HepG2 (cell line): ENCODE measurements around the gene RRBP1. TPM values are rescaled to one million over a fixed set of nuclear protein-coding genes. Genes with fewer than 3 reads are reported as not detected.

ENCODE experiments used
- AHR ChIP-seq: IDR thresholded peaks from 2 replicates; pipeline ENCODE4 v1.6.1; 2018; ENCODE audit warnings: missing genetic modification reagents, missing compliant biosample characterization
- CHD2 ChIP-seq: IDR thresholded peaks from 2 replicates; pipeline ENCODE4 v1.6.1; 2011; ENCODE audit warnings: low read depth, low read length, improper control_type of control experiment
- DMAP1 ChIP-seq: IDR thresholded peaks from 2 replicates; pipeline ENCODE4 v1.6.1; 2016
- GFI1 ChIP-seq: sonication (generic); formaldehyde crosslinking; IDR thresholded peaks from 2 replicates; pipeline ENCODE4 v1.5.0; 2020; ENCODE audit warnings: missing genetic modification reagents, mild to moderate bottlenecking, borderline replicate concordance
- HNRNPL ChIP-seq: fragments of 200-400 bp; formaldehyde crosslinking; IDR thresholded peaks from 2 replicates; pipeline ENCODE4 v1.6.1; 2017; ENCODE audit warnings: mild to moderate bottlenecking, low read depth, low read length
- IKZF5 ChIP-seq: IDR thresholded peaks from 2 replicates; pipeline ENCODE4 v1.6.1; 2018; ENCODE audit warnings: missing genetic modification reagents, mild to moderate bottlenecking, missing compliant biosample characterization
- NFE2L1 ChIP-seq: sonication (generic); formaldehyde crosslinking; IDR thresholded peaks from 2 replicates; pipeline ENCODE4 v1.4.0; 2020; ENCODE audit warnings: missing genetic modification reagents, mild to moderate bottlenecking, borderline replicate concordance
- RFX1 ChIP-seq: fragments of 450-650 bp; IDR thresholded peaks from 2 replicates; pipeline ENCODE4 v1.6.1; 2017
- SIX4 ChIP-seq: sonication (generic); formaldehyde crosslinking; IDR thresholded peaks from 2 replicates; pipeline ENCODE4 v1.4.0; 2020; ENCODE audit warnings: missing genetic modification reagents
- TFAP4 ChIP-seq: sonication (generic); IDR thresholded peaks from 2 replicates; pipeline ENCODE4 v1.6.1; 2016; ENCODE audit warnings: low read depth, borderline replicate concordance
- TIGD3 ChIP-seq: sonication (generic); formaldehyde crosslinking; IDR thresholded peaks from 2 replicates; pipeline ENCODE4 v1.5.1; 2020; ENCODE audit warnings: mild to moderate bottlenecking, missing genetic modification reagents, borderline replicate concordance
- ZNF614 ChIP-seq: IDR thresholded peaks from 2 replicates; pipeline ENCODE4 v1.6.1; 2018; ENCODE audit warnings: missing biosample characterization, missing genetic modification reagents, inconsistent platforms, borderline replicate concordance
- ZNF660 ChIP-seq: sonication (generic); formaldehyde crosslinking; IDR thresholded peaks from 2 replicates; pipeline ENCODE4 v1.5.1; 2020; ENCODE audit warnings: mild to moderate bottlenecking, low read depth, missing genetic modification reagents, borderline replicate concordance
- ZNF839 ChIP-seq: sonication (generic); formaldehyde crosslinking; IDR thresholded peaks from 2 replicates; pipeline ENCODE4 v1.4.0; 2020; ENCODE audit warnings: missing genetic modification reagents, mild to moderate bottlenecking, borderline replicate concordance
- polyA plus RNA-seq, 8 experiments: library from polyadenylated mRNA; depleted of rRNA in 3 of 8; stranded (reverse) in 7 of 8; unstranded in 1 of 8; fragments of >200 nt; fragmentation: Illumina TruSeq in 4 of 8; extraction: Trizol in 4 of 8; gene quantifications; 2 replicates each; pipeline versions ENCODE4 v1.2.1 to v1.2.3, GENCODE V29; 2011 to 2016; ENCODE audit warnings: low read depth in 4 of 8, missing spikeins in 1 of 8, mixed read lengths in 1 of 8; ENCODE audit not compliant: insufficient read depth in 1 of 8
- total RNA-seq, 5 experiments: library from RNA; depleted of rRNA; stranded (reverse); fragments of >200 nt; fragmentation: Illumina TruSeq; extraction: Trizol; gene quantifications; 2 replicates each; pipeline ENCODE4 v1.2.3, GENCODE V29; 2016; ENCODE audit warnings: low read depth in 1 of 5
- TF ChIP-seq, protein P1 (sequence below), 2 experiments: sonication (generic) in 1 of 2; formaldehyde crosslinking in 1 of 2; IDR thresholded peaks; 2 replicates each; pipeline versions ENCODE4 v1.4.0 to v1.6.1; 2018 to 2020; ENCODE audit warnings: missing genetic modification reagents in 2 of 2, borderline replicate concordance in 1 of 2, low read depth in 1 of 2, mild to moderate bottlenecking in 1 of 2, missing biosample characterization in 1 of 2
- TF ChIP-seq, protein P2 (sequence below): sonication (generic); formaldehyde crosslinking; IDR thresholded peaks from 2 replicates; pipeline ENCODE4 v1.5.1; 2020; ENCODE audit warnings: mild to moderate bottlenecking, moderate library complexity, missing genetic modification reagents
- TF ChIP-seq, protein P3 (sequence below): sonication (generic); formaldehyde crosslinking; IDR thresholded peaks from 2 replicates; pipeline ENCODE4 v1.5.0; 2020; ENCODE audit warnings: mild to moderate bottlenecking, missing genetic modification reagents

The RRBP1 gene
- total and polyA plus RNA-seq, 2 of the 13 experiments (the other 11 are each of a cell fraction or from before 2014, with no cell fraction given): 150 to 222 TPM

DNA sequence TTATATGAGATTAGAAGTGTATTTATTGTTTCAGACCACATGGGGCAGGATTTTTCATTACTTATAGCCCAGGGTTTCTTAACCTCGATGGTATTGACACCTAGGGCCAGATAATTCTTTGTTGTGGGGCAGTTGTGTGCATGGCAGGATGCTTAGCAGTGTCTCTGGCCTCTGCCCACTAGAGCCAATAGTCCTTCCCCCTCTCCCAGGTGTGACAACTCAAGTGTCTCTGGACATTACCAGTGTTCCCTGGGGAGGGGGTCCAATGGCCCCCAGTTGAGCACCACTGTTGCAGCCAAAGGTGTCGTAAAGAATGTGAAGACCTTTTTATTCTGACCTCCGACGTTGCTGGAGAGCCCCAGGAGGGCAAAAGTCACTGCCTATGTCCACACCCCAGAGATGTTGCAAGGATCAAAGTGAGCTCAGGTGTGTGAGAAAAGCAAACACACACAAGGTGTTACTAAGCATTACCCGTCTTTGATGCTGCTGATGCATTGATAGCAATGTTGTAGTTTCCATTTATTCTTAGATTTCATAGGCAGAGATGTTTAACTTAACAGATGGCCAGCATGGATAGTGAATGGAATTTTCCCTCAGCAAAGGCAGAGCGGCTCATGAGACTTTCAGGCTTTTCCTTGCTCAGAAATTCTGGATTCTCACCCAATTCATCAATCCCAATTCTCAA lies 39.9 kb upstream of the RRBP1 start (continued):
- TF ChIP-seq, protein P1, sequence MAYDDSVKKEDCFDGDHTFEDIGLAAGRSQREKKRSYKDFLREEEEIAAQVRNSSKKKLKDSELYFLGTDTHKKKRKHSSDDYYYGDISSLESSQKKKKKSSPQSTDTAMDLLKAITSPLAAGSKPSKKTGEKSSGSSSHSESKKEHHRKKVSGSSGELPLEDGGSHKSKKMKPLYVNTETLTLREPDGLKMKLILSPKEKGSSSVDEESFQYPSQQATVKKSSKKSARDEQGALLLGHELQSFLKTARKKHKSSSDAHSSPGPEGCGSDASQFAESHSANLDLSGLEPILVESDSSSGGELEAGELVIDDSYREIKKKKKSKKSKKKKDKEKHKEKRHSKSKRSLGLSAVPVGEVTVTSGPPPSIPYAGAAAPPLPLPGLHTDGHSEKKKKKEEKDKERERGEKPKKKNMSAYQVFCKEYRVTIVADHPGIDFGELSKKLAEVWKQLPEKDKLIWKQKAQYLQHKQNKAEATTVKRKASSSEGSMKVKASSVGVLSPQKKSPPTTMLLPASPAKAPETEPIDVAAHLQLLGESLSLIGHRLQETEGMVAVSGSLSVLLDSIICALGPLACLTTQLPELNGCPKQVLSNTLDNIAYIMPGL (CRISPR knock-in tag; IDR thresholded peaks at IDR 0.05; ENCODE audit: borderline replicate concordance in 1 of 2, low read depth in 1 of 2): peak in 1 of 2 experiments; percentile 73; a peak in 1 of 4 replicates
- TF ChIP-seq, protein P2, sequence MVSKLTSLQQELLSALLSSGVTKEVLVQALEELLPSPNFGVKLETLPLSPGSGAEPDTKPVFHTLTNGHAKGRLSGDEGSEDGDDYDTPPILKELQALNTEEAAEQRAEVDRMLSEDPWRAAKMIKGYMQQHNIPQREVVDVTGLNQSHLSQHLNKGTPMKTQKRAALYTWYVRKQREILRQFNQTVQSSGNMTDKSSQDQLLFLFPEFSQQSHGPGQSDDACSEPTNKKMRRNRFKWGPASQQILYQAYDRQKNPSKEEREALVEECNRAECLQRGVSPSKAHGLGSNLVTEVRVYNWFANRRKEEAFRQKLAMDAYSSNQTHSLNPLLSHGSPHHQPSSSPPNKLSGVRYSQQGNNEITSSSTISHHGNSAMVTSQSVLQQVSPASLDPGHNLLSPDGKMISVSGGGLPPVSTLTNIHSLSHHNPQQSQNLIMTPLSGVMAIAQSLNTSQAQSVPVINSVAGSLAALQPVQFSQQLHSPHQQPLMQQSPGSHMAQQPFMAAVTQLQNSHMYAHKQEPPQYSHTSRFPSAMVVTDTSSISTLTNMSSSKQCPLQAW (CRISPR knock-in tag): peak; percentile 88
- TF ChIP-seq ZNF839: peak; percentile 92; the same call in 1 of the 2 replicates
- no peak for TF ChIP-seq TIGD3 (CRISPR knock-in tag)
- TF ChIP-seq TFAP4: peak; percentile 98
- TF ChIP-seq, protein P3, sequence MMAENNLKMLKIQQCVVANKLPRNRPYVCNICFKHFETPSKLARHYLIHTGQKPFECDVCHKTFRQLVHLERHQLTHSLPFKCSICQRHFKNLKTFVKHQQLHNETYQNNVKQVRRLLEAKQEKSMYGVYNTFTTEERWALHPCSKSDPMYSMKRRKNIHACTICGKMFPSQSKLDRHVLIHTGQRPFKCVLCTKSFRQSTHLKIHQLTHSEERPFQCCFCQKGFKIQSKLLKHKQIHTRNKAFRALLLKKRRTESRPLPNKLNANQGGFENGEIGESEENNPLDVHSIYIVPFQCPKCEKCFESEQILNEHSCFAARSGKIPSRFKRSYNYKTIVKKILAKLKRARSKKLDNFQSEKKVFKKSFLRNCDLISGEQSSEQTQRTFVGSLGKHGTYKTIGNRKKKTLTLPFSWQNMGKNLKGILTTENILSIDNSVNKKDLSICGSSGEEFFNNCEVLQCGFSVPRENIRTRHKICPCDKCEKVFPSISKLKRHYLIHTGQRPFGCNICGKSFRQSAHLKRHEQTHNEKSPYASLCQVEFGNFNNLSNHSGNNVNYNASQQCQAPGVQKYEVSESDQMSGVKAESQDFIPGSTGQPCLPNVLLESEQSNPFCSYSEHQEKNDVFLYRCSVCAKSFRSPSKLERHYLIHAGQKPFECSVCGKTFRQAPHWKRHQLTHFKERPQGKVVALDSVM: peak; percentile 53; the same call in 1 of the 2 replicates
- TF ChIP-seq ZNF614 (CRISPR knock-in tag): peak; percentile 80
- no peak for TF ChIP-seq CHD2
- peak; percentile 72; the same call in 1 of the 2 replicates for TF ChIP-seq DMAP1 (CRISPR knock-in tag)
- no peak for TF ChIP-seq HNRNPL
- peak; percentile 96 for TF ChIP-seq IKZF5 (CRISPR knock-in tag)
- peak; percentile 86 for TF ChIP-seq AHR (CRISPR knock-in tag)
- peak; percentile 97 for TF ChIP-seq GFI1 (CRISPR knock-in tag)
- TF ChIP-seq ZNF660 (CRISPR knock-in tag): no peak
- TF ChIP-seq NFE2L1: no peak
- no peak for TF ChIP-seq RFX1
- TF ChIP-seq SIX4 (CRISPR knock-in tag): peak; percentile 97
